Activated CD8-positive, alpha-beta T cell treated with anti-CD3 and anti-CD28 coated beads, Interleukin-2, amount 10 ng/mL, durations not matched to agents 7 days and 5 days (primary cell): ENCODE results near the gene EMC6. TPM values are rescaled to one million over a fixed set of nuclear protein-coding genes. Genes with fewer than 3 reads are reported as not detected.

ENCODE experiments used
- ATAC-seq: fragments of 150-1000 bp; cut with Tn5 transposase; one replicate; pipeline ENCODE4 v1.10.0; 2021; ENCODE audit warnings: moderate library complexity
- CTCF ChIA-PET: fragments of 350-600 bp; sonication (Branson Sonifier 250); formaldehyde crosslinking; loops from one replicate; lab custom pipeline; 2021; ENCODE audit warnings: antibody characterized with exemption; lab: Charles Lee
- POLR2A ChIA-PET: fragments of 350-600 bp; sonication (Branson Sonifier 250); formaldehyde crosslinking; loops from one replicate; lab custom pipeline; 2021; ENCODE audit warnings: antibody characterized with exemption; lab: Charles Lee
- DNase-seq: peaks from one replicate; pipeline ENCODE4 v3.0.0-alpha.2; 2020
- H3K27ac Mint-ChIP-seq: one replicate; pipeline ENCODE4 v1.8.0; 2021; ENCODE audit warnings: mild to moderate bottlenecking, mixed read lengths
- H3K27me3 Mint-ChIP-seq: one replicate; pipeline ENCODE4 v1.8.0; 2021; ENCODE audit warnings: low read depth, mixed read lengths
- H3K36me3 Mint-ChIP-seq: one replicate; pipeline ENCODE4 v1.8.0; 2021; ENCODE audit warnings: low read depth, mixed read lengths
- H3K4me1 Mint-ChIP-seq: one replicate; pipeline ENCODE4 v1.8.0; 2021; ENCODE audit warnings: low read depth, mixed read lengths
- H3K4me3 Mint-ChIP-seq: one replicate; pipeline ENCODE4 v1.8.0; 2021; ENCODE audit warnings: mild to moderate bottlenecking, mixed read lengths
- H3K9me3 Mint-ChIP-seq: one replicate; pipeline ENCODE4 v1.8.0; 2022; ENCODE audit warnings: mixed read lengths; ENCODE audit not compliant: insufficient read depth
- total RNA-seq, 2 experiments: library from RNA; stranded (reverse); gene quantifications; one replicate each; pipeline ENCODE4 v1.2.3, GENCODE V29; 2021

EMC6 gene
- total RNA-seq, 2 experiments from 2014 or later = 39.7 to 43.1 TPM

GRCh38 chr17:3667366-3668278 lies 990 bp upstream of the EMC6 start:
- peak; percentile 30 for DNase-seq
- peaks cover 13% of the 10 kb centered on the region for H3K36me3 Mint-ChIP-seq
- no peaks in the 10 kb centered on the region for H3K9me3 Mint-ChIP-seq
- peak overlapping the region; percentile 91 for H3K4me3 Mint-ChIP-seq
- ChIA-PET POLR2A (interaction anchor here (0.6 to 0.7 kb wide), 2 partner anchors 23 to 56 kb away, joined by 3 read pairs; partner anchors contain the start of gene HASPIN), CTCF (no interaction called here)
- ATAC-seq = peak; percentile 11
- peaks cover 23% of the 10 kb centered on the region for H3K4me1 Mint-ChIP-seq
- no peak overlapping the region for H3K27ac Mint-ChIP-seq
- H3K27me3 Mint-ChIP-seq = no peaks in the 10 kb centered on the region

- CTCF ChIA-PET = no interaction called here
- H3K27ac Mint-ChIP-seq = peak overlapping the region; percentile 84
Observed at GRCh38 chr17:3669085-3669347, 404 bp downstream of the EMC6 start.

GRCh38 chr17:3669548-3669947 lies 936 bp downstream of the EMC6 start:
- Mint-ChIP-seq H3K27me3 (no peaks in the 10 kb centered on the region), H3K4me3 (peak overlapping the region; percentile 91), H3K36me3 (peaks cover 13% of the 10 kb centered on the region), H3K27ac (peak overlapping the region; percentile 84), H3K9me3 (no peaks in the 10 kb centered on the region), H3K4me1 (peaks cover 23% of the 10 kb centered on the region)
- CTCF ChIA-PET = interaction anchor here (1.2 kb wide), 1 partner anchor 620 kb away, joined by 3 read pairs; no protein-coding TSS in a partner anchor
- ATAC-seq (no peak), DNase-seq (no peak)
- POLR2A ChIA-PET = interaction anchor here (1.9 kb wide), 1 partner anchor 9 kb away, joined by 11 read pairs; no protein-coding TSS in a partner anchor

More at GRCh38 chr17:3669085-3669347, 404 bp downstream of the EMC6 start:
- H3K36me3 Mint-ChIP-seq = peaks cover 13% of the 10 kb centered on the region
- H3K9me3 Mint-ChIP-seq = no peaks in the 10 kb centered on the region
- no peaks in the 10 kb centered on the region for H3K27me3 Mint-ChIP-seq
- peak overlapping the region; percentile 91 for H3K4me3 Mint-ChIP-seq
- POLR2A ChIA-PET = interaction anchor here (0.6 to 1.9 kb wide), 3 partner anchors 10 to 71 kb away, joined by 5 to 11 read pairs (median 5); no protein-coding TSS in a partner anchor
- ATAC-seq (no peak), DNase-seq (no peak)
- peaks cover 23% of the 10 kb centered on the region for H3K4me1 Mint-ChIP-seq

GRCh38 chr17:3672571-3672970 lies 4.0 kb downstream of the EMC6 start:
- Mint-ChIP-seq H3K27ac (no peak overlapping the region), H3K9me3 (no peaks in the 10 kb centered on the region), H3K36me3 (peaks cover 13% of the 10 kb centered on the region), H3K27me3 (no peaks in the 10 kb centered on the region), H3K4me3 (no peak overlapping the region), H3K4me1 (peaks cover 20% of the 10 kb centered on the region)
- no peak for DNase-seq
- ATAC-seq = no peak
- CTCF ChIA-PET = no interaction called here
- POLR2A ChIA-PET = no interaction called here

GRCh38 chr17:3675886-3676285 lies 7.3 kb downstream of the EMC6 start:
- H3K4me3 Mint-ChIP-seq = no peak overlapping the region
- ChIA-PET POLR2A (no interaction called here), CTCF (no interaction called here)
- H3K36me3 Mint-ChIP-seq = no peaks in the 10 kb centered on the region
- H3K9me3 Mint-ChIP-seq = no peaks in the 10 kb centered on the region
- ATAC-seq (no peak), DNase-seq (no peak)
- H3K27me3 Mint-ChIP-seq = no peaks in the 10 kb centered on the region
- no peak overlapping the region for H3K27ac Mint-ChIP-seq
- peaks cover 3% of the 10 kb centered on the region for H3K4me1 Mint-ChIP-seq

GRCh38 chr17:3678095-3678820 lies 9.6 kb downstream of the EMC6 start:
- Mint-ChIP-seq H3K27ac (no peak overlapping the region), H3K36me3 (peaks cover 2% of the 10 kb centered on the region), H3K4me1 (peaks cover 22% of the 10 kb centered on the region), H3K27me3 (no peaks in the 10 kb centered on the region), H3K4me3 (no peak overlapping the region), H3K9me3 (no peaks in the 10 kb centered on the region)
- ChIA-PET CTCF (interaction anchor here (1.0 to 1.9 kb wide), 2 partner anchors 60 to 630 kb away, joined by 3 to 9 read pairs; no protein-coding TSS in a partner anchor), POLR2A (interaction anchor here (2.9 kb wide), 1 partner anchor 9 kb away, joined by 11 read pairs; the partner anchor contains the start of genes EMC6 and TAX1BP3)
- DNase-seq = no peak
- ATAC-seq = no peak

- DNase-seq (no peak), ATAC-seq (no peak)
- H3K27me3 Mint-ChIP-seq = no peaks in the 10 kb centered on the region
- peaks cover 25% of the 10 kb centered on the region for H3K4me1 Mint-ChIP-seq
- peaks cover 2% of the 10 kb centered on the region for H3K36me3 Mint-ChIP-seq
- POLR2A ChIA-PET = interaction anchor here (1.0 to 2.9 kb wide), 2 partner anchors 10 to 44 kb away, joined by 3 to 11 read pairs; partner anchors contain the start of genes EMC6 and TAX1BP3
- H3K4me3 Mint-ChIP-seq = no peak overlapping the region
- H3K9me3 Mint-ChIP-seq = no peaks in the 10 kb centered on the region
- CTCF ChIA-PET = interaction anchor here (1.0 to 1.9 kb wide), 2 partner anchors 59 to 630 kb away, joined by 3 to 9 read pairs; no protein-coding TSS in a partner anchor
- H3K27ac Mint-ChIP-seq = no peak overlapping the region
Observed at GRCh38 chr17:3678821-3679530, 10.4 kb downstream of the EMC6 start.

GRCh38 chr17:3679531-3680126 lies 11.0 kb downstream of the EMC6 start:
- Mint-ChIP-seq H3K4me3 (no peak overlapping the region), H3K4me1 (peaks cover 25% of the 10 kb centered on the region), H3K27ac (peak overlapping the region; percentile 45), H3K9me3 (no peaks in the 10 kb centered on the region), H3K36me3 (peaks cover 2% of the 10 kb centered on the region), H3K27me3 (no peaks in the 10 kb centered on the region)
- no peak for ATAC-seq
- DNase-seq = no peak
- ChIA-PET CTCF (interaction anchor here (1.9 kb wide), 1 partner anchor 58 kb away, joined by 9 read pairs; no protein-coding TSS in a partner anchor), POLR2A (interaction anchor here (1.0 to 2.9 kb wide), 2 partner anchors 10 to 43 kb away, joined by 3 to 11 read pairs; partner anchors contain the start of genes EMC6 and TAX1BP3)

- ATAC-seq (no peak), DNase-seq (no peak)
- CTCF ChIA-PET = no interaction called here
- Mint-ChIP-seq H3K4me3 (no peak overlapping the region), H3K27me3 (no peaks in the 10 kb centered on the region), H3K4me1 (peaks cover 25% of the 10 kb centered on the region), H3K9me3 (no peaks in the 10 kb centered on the region), H3K36me3 (peaks cover 2% of the 10 kb centered on the region), H3K27ac (no peak overlapping the region)
- POLR2A ChIA-PET = no interaction called here
Observed at GRCh38 chr17:3681057-3681456, 12.4 kb downstream of the EMC6 start.

GRCh38 chr17:3681565-3681964 lies 13.0 kb downstream of the EMC6 start:
- ChIA-PET POLR2A (no interaction called here), CTCF (no interaction called here)
- Mint-ChIP-seq H3K27me3 (no peaks in the 10 kb centered on the region), H3K9me3 (no peaks in the 10 kb centered on the region), H3K36me3 (peaks cover 2% of the 10 kb centered on the region), H3K4me1 (peaks cover 25% of the 10 kb centered on the region), H3K27ac (no peak overlapping the region), H3K4me3 (no peak overlapping the region)
- ATAC-seq (no peak), DNase-seq (no peak)

- DNase-seq (no peak), ATAC-seq (no peak)
- ChIA-PET CTCF (interaction anchor here (0.8 to 2.2 kb wide), 16 partner anchors 8 to 164 kb away, joined by 3 to 29 read pairs (median 6); partner anchors contain the start of genes HASPIN, NCBP3 and P2RX5), POLR2A (no interaction called here)
- H3K27ac Mint-ChIP-seq = no peak overlapping the region
- H3K27me3 Mint-ChIP-seq = no peaks in the 10 kb centered on the region
- H3K4me3 Mint-ChIP-seq = no peak overlapping the region
- peaks cover 2% of the 10 kb centered on the region for H3K36me3 Mint-ChIP-seq
- H3K9me3 Mint-ChIP-seq = no peaks in the 10 kb centered on the region
- H3K4me1 Mint-ChIP-seq = peaks cover 25% of the 10 kb centered on the region
Observed at GRCh38 chr17:3682033-3682432, 13.4 kb downstream of the EMC6 start.
